ENCODE results near the gene OR8B2. TPM values are rescaled to one million over a fixed set of nuclear protein-coding genes. Genes with fewer than 3 reads are reported as not detected.

OR8B2 gene
- total RNA-seq, 1 donor from 2014 or later, result not detected

DNA sequence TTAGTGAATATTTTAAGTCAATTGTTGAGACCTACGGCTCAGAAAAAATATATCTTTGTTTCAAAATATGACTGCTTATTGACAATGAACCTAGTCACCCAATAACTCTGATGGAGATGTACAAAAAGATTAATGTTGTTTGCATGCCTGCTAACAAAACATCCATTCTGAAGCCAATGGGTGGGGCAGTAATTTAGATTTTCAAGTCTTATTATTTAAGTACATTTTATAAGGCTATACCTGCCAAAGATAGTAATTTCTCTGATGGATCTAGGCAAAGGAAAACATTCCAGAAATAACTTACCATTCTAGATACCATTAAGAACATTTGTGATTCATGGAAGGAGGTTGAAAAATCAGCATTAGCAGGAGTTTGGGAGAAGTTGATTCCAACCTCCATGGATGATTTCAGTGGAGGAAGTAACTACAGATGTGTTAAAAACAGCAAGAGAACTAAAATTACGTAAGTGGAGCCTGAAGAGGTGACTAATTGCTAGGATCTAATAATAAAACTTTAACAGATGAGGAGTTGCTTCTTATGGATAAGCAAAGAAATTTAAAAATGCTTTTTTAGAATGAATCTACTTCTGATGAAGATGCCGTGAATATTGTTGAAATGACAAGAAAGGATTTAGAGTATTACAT lies 37.9 kb downstream of the OR8B2 start:
- no peak for DNase-seq (ENCODE audit: low read depth)
- TF ChIP-seq, protein P1, sequence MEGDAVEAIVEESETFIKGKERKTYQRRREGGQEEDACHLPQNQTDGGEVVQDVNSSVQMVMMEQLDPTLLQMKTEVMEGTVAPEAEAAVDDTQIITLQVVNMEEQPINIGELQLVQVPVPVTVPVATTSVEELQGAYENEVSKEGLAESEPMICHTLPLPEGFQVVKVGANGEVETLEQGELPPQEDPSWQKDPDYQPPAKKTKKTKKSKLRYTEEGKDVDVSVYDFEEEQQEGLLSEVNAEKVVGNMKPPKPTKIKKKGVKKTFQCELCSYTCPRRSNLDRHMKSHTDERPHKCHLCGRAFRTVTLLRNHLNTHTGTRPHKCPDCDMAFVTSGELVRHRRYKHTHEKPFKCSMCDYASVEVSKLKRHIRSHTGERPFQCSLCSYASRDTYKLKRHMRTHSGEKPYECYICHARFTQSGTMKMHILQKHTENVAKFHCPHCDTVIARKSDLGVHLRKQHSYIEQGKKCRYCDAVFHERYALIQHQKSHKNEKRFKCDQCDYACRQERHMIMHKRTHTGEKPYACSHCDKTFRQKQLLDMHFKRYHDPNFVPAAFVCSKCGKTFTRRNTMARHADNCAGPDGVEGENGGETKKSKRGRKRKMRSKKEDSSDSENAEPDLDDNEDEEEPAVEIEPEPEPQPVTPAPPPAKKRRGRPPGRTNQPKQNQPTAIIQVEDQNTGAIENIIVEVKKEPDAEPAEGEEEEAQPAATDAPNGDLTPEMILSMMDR (conservative IDR thresholded peaks at IDR 0.05; ENCODE audit: low read depth, low read length), result no peak
- no peak overlapping the region for H3K4me3 ChIP-seq (ENCODE audit: low read depth, low read length)

DNA sequence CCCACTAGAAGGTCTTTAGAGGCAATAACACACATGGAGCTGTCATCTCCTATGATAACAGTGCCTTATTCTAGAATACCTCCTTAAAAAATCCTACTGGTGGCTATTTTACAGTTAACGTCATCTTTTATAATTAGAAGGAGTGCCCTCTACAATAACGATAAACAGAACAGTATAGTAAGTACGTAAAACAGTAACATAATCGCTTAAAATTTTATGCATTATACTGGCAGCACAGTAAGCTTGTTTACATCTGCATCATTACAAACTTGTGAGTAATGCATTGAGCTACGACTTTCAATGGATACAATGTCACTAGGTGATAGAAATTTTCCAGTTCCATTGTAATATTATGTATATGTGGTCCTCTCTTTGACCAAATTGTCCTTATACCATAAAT lies 40.0 kb downstream of the OR8B2 start:
- TF ChIP-seq, protein P1 (conservative IDR thresholded peaks at IDR 0.05; ENCODE audit: low read depth, low read length), result no peak
- no peak for DNase-seq (ENCODE audit: low read depth)
- no peak overlapping the region for H3K4me3 ChIP-seq (ENCODE audit: low read depth, low read length)

DNA sequence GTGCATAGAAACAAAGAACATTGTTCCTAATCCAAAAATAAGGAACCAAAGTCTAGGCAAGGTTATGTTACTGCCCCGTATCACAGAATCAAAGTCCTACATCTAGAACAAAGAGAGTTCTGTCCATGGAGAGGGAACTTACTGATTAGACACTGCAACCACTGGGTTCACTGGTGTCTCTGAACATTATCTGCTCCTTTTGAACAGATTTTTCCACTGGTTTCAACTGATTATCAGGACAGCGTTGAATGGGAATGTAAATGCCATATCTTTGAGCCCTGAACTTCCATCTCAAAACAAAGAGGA lies 44.2 kb downstream of the OR8B2 start:
- no peak for DNase-seq (ENCODE audit: low read depth)
- TF ChIP-seq, protein P1 (conservative IDR thresholded peaks at IDR 0.05; ENCODE audit: low read depth, low read length), result no peak
- no peak overlapping the region for H3K4me3 ChIP-seq (ENCODE audit: low read depth, low read length)

DNA sequence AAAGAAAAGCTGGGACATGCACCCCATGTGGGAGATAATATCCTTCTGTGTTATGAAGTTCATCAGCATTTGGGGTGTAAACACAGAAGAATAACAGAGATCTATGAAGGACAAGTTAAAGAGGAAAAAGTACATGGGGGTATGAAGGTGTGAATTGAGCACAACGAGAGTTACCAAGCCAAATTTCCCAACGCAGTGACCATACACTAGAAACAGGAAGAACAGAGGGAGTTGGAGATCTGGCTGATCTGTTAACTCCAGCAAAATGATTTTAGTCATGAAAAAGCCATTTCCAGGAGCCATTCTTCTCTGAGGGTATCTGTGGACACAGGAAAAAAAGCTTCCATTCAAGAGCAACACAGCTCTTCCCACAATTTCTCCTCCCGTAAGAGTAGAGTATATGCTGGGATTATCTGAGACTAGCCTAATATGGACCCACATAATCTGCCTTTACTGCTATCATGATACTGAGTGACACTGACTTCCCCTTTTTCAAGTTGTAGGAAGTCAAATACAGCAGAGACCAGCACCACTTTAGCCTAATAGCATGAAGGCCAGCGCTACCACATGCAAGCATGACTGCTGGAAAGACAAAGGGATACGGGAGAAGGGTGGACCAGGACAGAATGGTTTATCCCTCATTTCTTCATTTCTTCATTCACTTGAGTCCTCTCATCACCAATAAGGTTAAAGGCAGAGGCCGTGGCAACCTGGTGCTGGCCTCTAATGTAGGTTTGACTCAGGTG lies 44.7 kb downstream of the OR8B2 start:
- no peak overlapping the region for H3K4me3 ChIP-seq (ENCODE audit: low read depth, low read length)

More for the DNA sequence above, 44.7 kb downstream of the OR8B2 start:
- DNase-seq (ENCODE audit: low read depth), result no peak
- TF ChIP-seq, protein P1 (conservative IDR thresholded peaks at IDR 0.05; ENCODE audit: low read depth, low read length), result no peak

Other genes starting within 250 kb of the OR8B2 start
- not detected in 2 replicates for gene OR10D3, start 201.2 kb downstream of the OR8B2 start, total RNA-seq
- gene OR8G1, start 143.4 kb downstream of the OR8B2 start, total RNA-seq, result not detected in 2 replicates
- not detected in 2 replicates for gene OR8G5, start 128.1 kb downstream of the OR8B2 start, total RNA-seq
- gene OR8D1, start 70.5 kb downstream of the OR8B2 start, total RNA-seq, result not detected in 2 replicates
- not detected in 2 replicates for gene OR8D2, start 64.3 kb downstream of the OR8B2 start, total RNA-seq
- gene OR8B3, start 14.5 kb upstream of the OR8B2 start, total RNA-seq, result not detected in 2 replicates
- not detected in 2 replicates for gene OR8B4, start 40.4 kb upstream of the OR8B2 start, total RNA-seq
- not detected in 2 replicates for gene OR8B8, start 61.2 kb upstream of the OR8B2 start, total RNA-seq
- gene OR8B12, start 159.2 kb upstream of the OR8B2 start, total RNA-seq, result not detected in 2 replicates
- gene OR8A1, start 185.5 kb upstream of the OR8B2 start, total RNA-seq, result not detected in 2 replicates
- gene PANX3, start 226.9 kb upstream of the OR8B2 start, total RNA-seq, result not detected in 2 replicates
- gene TBRG1, start 238.4 kb upstream of the OR8B2 start, total RNA-seq, result 12.6 and 25.3 TPM in 2 replicates

Data from epithelial cell of proximal tubule (primary cell).